Stimulated activated naive CD8-positive, alpha-beta T cell treated with anti-CD3 and anti-CD28 coated beads, Interleukin-15, Interleukin-2, amounts not matched to agents 100 ng/mL and 50 ng/mL, for 24 hours (primary cell): ENCODE results near the gene C17orf50.
A peak's percentile ranks its signal among the peaks of the same experiment; 100 is the strongest.

Experiments used
- H3K27ac Mint-ChIP-seq: one replicate; pipeline ENCODE4 v1.8.0; 2021; ENCODE audit warnings: mild to moderate bottlenecking, mixed read lengths
- H3K27me3 Mint-ChIP-seq: one replicate; pipeline ENCODE4 v1.8.0; 2021; ENCODE audit warnings: mixed read lengths
- H3K36me3 Mint-ChIP-seq: one replicate; pipeline ENCODE4 v1.8.0; 2021; ENCODE audit warnings: low read depth, mixed read lengths
- H3K4me1 Mint-ChIP-seq: one replicate; pipeline ENCODE4 v1.8.0; 2021; ENCODE audit warnings: low read depth, mixed read lengths
- H3K4me3 Mint-ChIP-seq: one replicate; pipeline ENCODE4 v1.8.0; 2021; ENCODE audit warnings: mild to moderate bottlenecking, mixed read lengths
- H3K9me3 Mint-ChIP-seq: one replicate; pipeline ENCODE4 v1.8.0; 2021; ENCODE audit warnings: mixed read lengths

C17orf50 gene

GRCh38 chr17:35757243-35757642 lies 3.4 kb upstream of the C17orf50 start:
- Mint-ChIP-seq H3K9me3 (no peaks in the 10 kb centered on the region), H3K27ac (no peak overlapping the region), H3K4me3 (no peak overlapping the region), H3K36me3 (no peaks in the 10 kb centered on the region), H3K27me3 (peaks cover 7% of the 10 kb centered on the region), H3K4me1 (no peaks in the 10 kb centered on the region)

- no peak overlapping the region for H3K27ac Mint-ChIP-seq
- H3K9me3 Mint-ChIP-seq = no peaks in the 10 kb centered on the region
- H3K4me3 Mint-ChIP-seq = no peak overlapping the region
- H3K27me3 Mint-ChIP-seq = no peaks in the 10 kb centered on the region
- H3K36me3 Mint-ChIP-seq = no peaks in the 10 kb centered on the region
- H3K4me1 Mint-ChIP-seq = peaks cover 8% of the 10 kb centered on the region
These were observed 914 bp downstream of the C17orf50 start for GRCh38 chr17:35761601-35762000.

GRCh38 chr17:35763767-35764122 lies 3.1 kb downstream of the C17orf50 start:
- no peaks in the 10 kb centered on the region for H3K9me3 Mint-ChIP-seq
- peaks cover 8% of the 10 kb centered on the region for H3K4me1 Mint-ChIP-seq
- no peaks in the 10 kb centered on the region for H3K36me3 Mint-ChIP-seq
- peak overlapping the region; percentile 60 for H3K4me3 Mint-ChIP-seq
- H3K27me3 Mint-ChIP-seq = no peaks in the 10 kb centered on the region
- H3K27ac Mint-ChIP-seq = no peak overlapping the region

GRCh38 chr17:35764123-35764991 lies 3.7 kb downstream of the C17orf50 start:
- Mint-ChIP-seq H3K27me3 (no peaks in the 10 kb centered on the region), H3K36me3 (no peaks in the 10 kb centered on the region), H3K27ac (peak overlapping the region; percentile 36), H3K9me3 (no peaks in the 10 kb centered on the region), H3K4me1 (peaks cover 8% of the 10 kb centered on the region), H3K4me3 (peak overlapping the region; percentile 89)

- H3K4me1 Mint-ChIP-seq = peaks cover 8% of the 10 kb centered on the region
- H3K9me3 Mint-ChIP-seq = no peaks in the 10 kb centered on the region
- H3K36me3 Mint-ChIP-seq = no peaks in the 10 kb centered on the region
- H3K4me3 Mint-ChIP-seq = peak overlapping the region; percentile 89
- no peak overlapping the region for H3K27ac Mint-ChIP-seq
- H3K27me3 Mint-ChIP-seq = no peaks in the 10 kb centered on the region
These were observed 4.5 kb downstream of the C17orf50 start for GRCh38 chr17:35765086-35765710.

- no peaks in the 10 kb centered on the region for H3K9me3 Mint-ChIP-seq
- H3K4me1 Mint-ChIP-seq = peaks cover 8% of the 10 kb centered on the region
- H3K27me3 Mint-ChIP-seq = no peaks in the 10 kb centered on the region
- no peaks in the 10 kb centered on the region for H3K36me3 Mint-ChIP-seq
- H3K27ac Mint-ChIP-seq = no peak overlapping the region
- no peak overlapping the region for H3K4me3 Mint-ChIP-seq
These were observed 5.2 kb downstream of the C17orf50 start for GRCh38 chr17:35765756-35766488.

GRCh38 chr17:35766489-35766877 lies 5.8 kb downstream of the C17orf50 start:
- peaks cover 8% of the 10 kb centered on the region for H3K4me1 Mint-ChIP-seq
- no peaks in the 10 kb centered on the region for H3K27me3 Mint-ChIP-seq
- H3K9me3 Mint-ChIP-seq = no peaks in the 10 kb centered on the region
- H3K4me3 Mint-ChIP-seq = no peak overlapping the region
- no peak overlapping the region for H3K27ac Mint-ChIP-seq
- H3K36me3 Mint-ChIP-seq = no peaks in the 10 kb centered on the region

- Mint-ChIP-seq H3K27ac (no peak overlapping the region), H3K4me3 (no peak overlapping the region), H3K4me1 (peaks cover 8% of the 10 kb centered on the region)
These were observed 6.3 kb downstream of the C17orf50 start for GRCh38 chr17:35766903-35767510.

GRCh38 chr17:35768797-35769196 lies 8.1 kb downstream of the C17orf50 start:
- Mint-ChIP-seq H3K27ac (no peak overlapping the region), H3K27me3 (no peaks in the 10 kb centered on the region), H3K4me3 (no peak overlapping the region), H3K9me3 (no peaks in the 10 kb centered on the region), H3K4me1 (peaks cover 8% of the 10 kb centered on the region), H3K36me3 (no peaks in the 10 kb centered on the region)

More at GRCh38 chr17:35766903-35767510, 6.3 kb downstream of the C17orf50 start:
- Mint-ChIP-seq H3K27me3 (no peaks in the 10 kb centered on the region), H3K9me3 (no peaks in the 10 kb centered on the region), H3K36me3 (no peaks in the 10 kb centered on the region)

- H3K27me3 Mint-ChIP-seq = no peaks in the 10 kb centered on the region
- no peak overlapping the region for H3K4me3 Mint-ChIP-seq
- no peak overlapping the region for H3K27ac Mint-ChIP-seq
- H3K9me3 Mint-ChIP-seq = no peaks in the 10 kb centered on the region
- H3K36me3 Mint-ChIP-seq = no peaks in the 10 kb centered on the region
- peaks cover 2% of the 10 kb centered on the region for H3K4me1 Mint-ChIP-seq
These were observed 9.3 kb downstream of the C17orf50 start for GRCh38 chr17:35769895-35770486.

GRCh38 chr17:35773129-35773528 lies 12.4 kb downstream of the C17orf50 start:
- Mint-ChIP-seq H3K36me3 (no peaks in the 10 kb centered on the region), H3K9me3 (no peaks in the 10 kb centered on the region), H3K27ac (no peak overlapping the region), H3K27me3 (no peaks in the 10 kb centered on the region), H3K4me1 (no peaks in the 10 kb centered on the region), H3K4me3 (no peak overlapping the region)

- no peak overlapping the region for H3K27ac Mint-ChIP-seq
- H3K36me3 Mint-ChIP-seq = no peaks in the 10 kb centered on the region
- no peaks in the 10 kb centered on the region for H3K4me1 Mint-ChIP-seq
- no peaks in the 10 kb centered on the region for H3K9me3 Mint-ChIP-seq
- no peak overlapping the region for H3K4me3 Mint-ChIP-seq
- H3K27me3 Mint-ChIP-seq = no peaks in the 10 kb centered on the region
These were observed 13.2 kb downstream of the C17orf50 start for GRCh38 chr17:35773679-35774425.

- Mint-ChIP-seq H3K9me3 (no peaks in the 10 kb centered on the region), H3K36me3 (no peaks in the 10 kb centered on the region), H3K4me1 (no peaks in the 10 kb centered on the region), H3K27ac (peak overlapping the region; percentile 36), H3K27me3 (no peaks in the 10 kb centered on the region), H3K4me3 (no peak overlapping the region)
These were observed 13.8 kb downstream of the C17orf50 start for GRCh38 chr17:35774499-35774898.

GRCh38 chr17:35775039-35775438 lies 14.4 kb downstream of the C17orf50 start:
- Mint-ChIP-seq H3K27me3 (no peaks in the 10 kb centered on the region), H3K27ac (no peak overlapping the region), H3K9me3 (no peaks in the 10 kb centered on the region), H3K36me3 (no peaks in the 10 kb centered on the region), H3K4me1 (no peaks in the 10 kb centered on the region), H3K4me3 (no peak overlapping the region)
